Dendritic cell treated with granulocyte-macrophage colony-stimulating factor and Interleukin-4, amounts not matched to agents 40 ng/mL and 50 ng/mL, for 4 days (primary cell): ENCODE data around the gene RHO.

Source experiments
- H3K27ac Mint-ChIP-seq: one replicate; pipeline ENCODE4 v1.8.0; 2022; ENCODE audit warnings: mild to moderate bottlenecking, mixed read lengths
- H3K27me3 Mint-ChIP-seq: one replicate; pipeline ENCODE4 v1.8.0; 2022; ENCODE audit warnings: mild to moderate bottlenecking, mixed read lengths
- H3K36me3 Mint-ChIP-seq: one replicate; pipeline ENCODE4 v1.8.0; 2022; ENCODE audit warnings: low read depth, mixed read lengths
- H3K4me1 Mint-ChIP-seq: one replicate; pipeline ENCODE4 v1.8.0; 2022; ENCODE audit warnings: low read depth, mixed read lengths
- H3K4me3 Mint-ChIP-seq: one replicate; pipeline ENCODE4 v1.8.0; 2022; ENCODE audit warnings: mild to moderate bottlenecking, moderate library complexity, mixed read lengths
- H3K9me3 Mint-ChIP-seq: one replicate; pipeline ENCODE4 v1.8.0; 2022; ENCODE audit warnings: mixed read lengths
- intact Hi-C: fragments of 100-400 bp; cut with micrococcal nuclease; formaldehyde crosslinking; loops from one replicate; pipeline ENCODE4 v1.15.0; 2022

Gene RHO

GRCh38 chr3:129558772-129559564 lies 30.5 kb downstream of the RHO start:
- Mint-ChIP-seq H3K9me3 (no peaks in the 10 kb centered on the region), H3K4me3 (no peak overlapping the region), H3K27me3 (no peaks in the 10 kb centered on the region), H3K36me3 (peaks cover 100% of the 10 kb centered on the region), H3K4me1 (peaks cover 39% of the 10 kb centered on the region), H3K27ac (no peak overlapping the region)
- intact Hi-C loops: no loop called here

DNA sequence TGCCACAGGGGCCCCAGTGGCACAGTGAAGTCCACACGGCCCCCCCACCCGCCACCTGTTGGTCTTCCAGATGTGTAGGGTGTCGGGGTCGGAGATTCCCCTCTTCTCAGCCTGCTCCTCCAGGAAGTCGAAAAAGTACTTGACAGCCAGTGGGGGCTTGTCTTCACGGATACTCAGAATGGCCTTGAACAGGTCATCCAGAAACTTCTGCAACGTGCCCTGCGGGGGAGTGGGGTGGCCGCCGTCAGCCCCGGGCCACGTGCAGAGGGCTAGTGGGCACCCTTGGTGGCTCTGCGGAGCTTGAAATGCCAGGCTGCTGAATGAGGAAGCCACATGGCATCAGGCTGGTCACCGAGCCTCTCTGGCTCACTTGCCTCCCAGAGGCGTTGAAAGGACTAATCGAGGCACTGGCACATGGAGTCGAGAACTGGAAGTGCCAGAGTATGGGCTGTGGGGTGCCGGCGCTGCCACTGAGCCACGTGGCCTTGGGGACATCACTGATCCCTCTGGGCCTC lies 31.2 kb downstream of the RHO start:
- Mint-ChIP-seq H3K4me3 (no peak overlapping the region), H3K27ac (no peak overlapping the region), H3K27me3 (no peaks in the 10 kb centered on the region), H3K36me3 (peaks cover 100% of the 10 kb centered on the region), H3K4me1 (peaks cover 33% of the 10 kb centered on the region), H3K9me3 (no peaks in the 10 kb centered on the region)
- intact Hi-C loops: no loop called here

- H3K9me3 Mint-ChIP-seq: no peaks in the 10 kb centered on the region
- intact Hi-C loops: no loop called here
- H3K4me1 Mint-ChIP-seq: peaks cover 27% of the 10 kb centered on the region
- no peak overlapping the region for H3K4me3 Mint-ChIP-seq
- no peaks in the 10 kb centered on the region for H3K27me3 Mint-ChIP-seq
- H3K36me3 Mint-ChIP-seq: peaks cover 100% of the 10 kb centered on the region
- no peak overlapping the region for H3K27ac Mint-ChIP-seq
These were observed 31.9 kb downstream of the RHO start for GRCh38 chr3:129560269-129560787.

- H3K4me1 Mint-ChIP-seq: peaks cover 22% of the 10 kb centered on the region
- peaks cover 100% of the 10 kb centered on the region for H3K36me3 Mint-ChIP-seq
- H3K27ac Mint-ChIP-seq: no peak overlapping the region
- intact Hi-C loops: no loop called here
- no peaks in the 10 kb centered on the region for H3K9me3 Mint-ChIP-seq
- H3K4me3 Mint-ChIP-seq: no peak overlapping the region
- no peaks in the 10 kb centered on the region for H3K27me3 Mint-ChIP-seq
These were observed 32.6 kb downstream of the RHO start for GRCh38 chr3:129560911-129561594.

DNA sequence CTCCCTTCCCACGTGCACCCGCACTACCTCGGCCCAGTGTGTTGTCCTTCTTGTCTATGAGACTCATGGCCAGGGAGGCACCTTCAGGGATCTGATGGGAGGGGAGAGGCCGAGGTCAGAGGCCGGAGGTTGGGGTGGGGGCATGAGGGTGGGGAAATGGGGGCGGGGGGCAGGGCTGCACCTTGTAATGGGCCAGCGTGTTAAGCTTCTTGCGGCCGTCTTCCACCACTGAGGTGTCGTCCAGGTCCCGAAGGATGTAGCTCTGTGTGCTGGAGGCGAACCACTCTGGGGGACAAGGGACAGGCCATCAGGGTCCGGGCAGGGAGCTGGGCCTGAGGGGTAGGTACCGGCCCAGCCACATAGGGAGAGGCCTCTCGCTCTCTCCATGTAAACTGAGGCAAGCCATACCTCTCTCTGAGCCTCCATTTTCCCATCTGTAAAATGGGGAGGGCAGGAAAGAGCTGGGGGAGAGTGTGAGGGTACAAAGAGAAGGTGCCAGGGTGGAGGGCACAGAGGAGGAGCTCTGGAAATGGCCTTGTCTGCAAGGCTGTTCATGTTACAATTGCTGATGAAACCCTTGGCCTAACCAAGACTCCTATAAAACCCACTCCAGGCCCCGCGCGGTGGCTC lies 33.3 kb downstream of the RHO start:
- Mint-ChIP-seq H3K27ac (no peak overlapping the region), H3K9me3 (no peaks in the 10 kb centered on the region), H3K4me3 (no peak overlapping the region), H3K4me1 (peaks cover 15% of the 10 kb centered on the region), H3K27me3 (no peaks in the 10 kb centered on the region), H3K36me3 (peaks cover 100% of the 10 kb centered on the region)
- intact Hi-C loops: no loop called here

DNA sequence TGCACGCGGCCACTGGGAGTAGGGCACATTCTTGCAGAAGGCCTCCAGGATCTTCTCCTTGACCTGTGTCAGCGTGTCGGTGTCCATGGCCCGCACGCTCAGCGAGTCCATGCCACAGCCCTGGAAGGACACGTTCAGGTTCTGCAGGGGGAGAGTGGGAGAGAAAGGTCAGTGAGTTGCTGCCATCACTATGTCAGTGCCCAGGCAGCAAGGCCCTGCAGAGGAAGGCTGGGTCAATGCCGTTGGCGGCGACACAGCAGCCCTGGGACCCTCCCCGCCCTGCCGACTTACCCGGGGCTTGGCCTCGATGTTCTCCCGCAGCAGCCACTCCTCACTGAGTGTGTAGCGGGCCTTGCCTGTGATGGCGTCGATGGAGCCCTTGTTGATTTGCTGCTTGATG lies 34.4 kb downstream of the RHO start:
- Mint-ChIP-seq H3K4me1 (peaks cover 10% of the 10 kb centered on the region), H3K9me3 (no peaks in the 10 kb centered on the region), H3K27ac (no peak overlapping the region), H3K36me3 (peaks cover 100% of the 10 kb centered on the region), H3K4me3 (no peak overlapping the region), H3K27me3 (no peaks in the 10 kb centered on the region)
- intact Hi-C loops: no loop called here

DNA sequence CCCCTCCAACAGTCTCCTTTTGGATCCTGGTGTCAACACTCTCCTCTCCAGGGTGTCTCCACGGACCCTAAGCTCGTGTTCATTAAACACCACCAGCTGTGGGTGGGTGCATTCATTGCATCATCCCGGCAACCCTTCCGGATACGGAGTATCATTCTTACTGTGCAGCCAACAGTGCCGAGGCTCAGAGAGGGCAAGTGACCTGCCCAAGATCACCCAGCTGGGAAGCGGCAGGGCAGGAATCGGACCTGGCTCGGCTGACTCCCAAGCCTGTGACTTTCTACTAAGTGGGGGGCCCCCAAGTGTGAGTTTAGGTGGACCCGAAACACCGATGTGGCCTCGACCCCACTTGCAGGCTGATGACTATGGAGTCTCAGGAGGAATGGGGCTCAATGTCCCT lies 34.9 kb downstream of the RHO start:
- Mint-ChIP-seq H3K4me1 (peaks cover 7% of the 10 kb centered on the region), H3K27ac (no peak overlapping the region), H3K36me3 (peaks cover 100% of the 10 kb centered on the region), H3K9me3 (no peaks in the 10 kb centered on the region), H3K4me3 (no peak overlapping the region), H3K27me3 (no peaks in the 10 kb centered on the region)
- intact Hi-C loops: no loop called here

GRCh38 chr3:129563850-129564535 lies 35.6 kb downstream of the RHO start:
- H3K4me1 Mint-ChIP-seq: peaks cover 5% of the 10 kb centered on the region
- no peaks in the 10 kb centered on the region for H3K9me3 Mint-ChIP-seq
- H3K4me3 Mint-ChIP-seq: no peak overlapping the region
- H3K36me3 Mint-ChIP-seq: peaks cover 100% of the 10 kb centered on the region
- no peak overlapping the region for H3K27ac Mint-ChIP-seq
- intact Hi-C loops: no loop called here
- H3K27me3 Mint-ChIP-seq: no peaks in the 10 kb centered on the region

GRCh38 chr3:129564981-129565644 lies 36.7 kb downstream of the RHO start:
- no peak overlapping the region for H3K4me3 Mint-ChIP-seq
- H3K27ac Mint-ChIP-seq: no peak overlapping the region
- peaks cover 13% of the 10 kb centered on the region for H3K4me1 Mint-ChIP-seq
- H3K27me3 Mint-ChIP-seq: no peaks in the 10 kb centered on the region
- no peaks in the 10 kb centered on the region for H3K9me3 Mint-ChIP-seq
- intact Hi-C loops: no loop called here
- peaks cover 100% of the 10 kb centered on the region for H3K36me3 Mint-ChIP-seq

DNA sequence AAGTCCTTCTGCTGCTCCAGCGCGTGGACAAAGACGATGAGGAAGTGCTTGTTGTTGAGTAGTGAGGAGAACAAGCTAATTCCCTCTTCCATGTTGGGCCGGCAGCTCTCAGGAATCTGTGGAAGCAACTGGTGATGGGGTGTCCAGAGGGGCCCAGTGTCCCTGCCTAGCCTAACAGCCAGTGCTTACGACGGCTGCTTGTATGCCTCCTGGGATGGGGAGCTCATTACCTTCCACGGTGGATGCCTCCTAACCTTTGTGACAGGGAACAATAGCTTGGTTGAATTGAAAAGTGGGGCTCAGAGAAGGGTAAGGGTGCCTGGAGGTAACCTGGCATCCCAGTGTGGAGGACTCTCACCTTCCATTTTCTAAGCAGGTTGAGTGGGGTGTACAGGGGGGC lies 37.5 kb downstream of the RHO start:
- Mint-ChIP-seq H3K9me3 (no peaks in the 10 kb centered on the region), H3K4me3 (no peak overlapping the region), H3K27me3 (no peaks in the 10 kb centered on the region), H3K36me3 (peaks cover 100% of the 10 kb centered on the region), H3K4me1 (peaks cover 10% of the 10 kb centered on the region), H3K27ac (no peak overlapping the region)
- intact Hi-C loops: no loop called here

DNA sequence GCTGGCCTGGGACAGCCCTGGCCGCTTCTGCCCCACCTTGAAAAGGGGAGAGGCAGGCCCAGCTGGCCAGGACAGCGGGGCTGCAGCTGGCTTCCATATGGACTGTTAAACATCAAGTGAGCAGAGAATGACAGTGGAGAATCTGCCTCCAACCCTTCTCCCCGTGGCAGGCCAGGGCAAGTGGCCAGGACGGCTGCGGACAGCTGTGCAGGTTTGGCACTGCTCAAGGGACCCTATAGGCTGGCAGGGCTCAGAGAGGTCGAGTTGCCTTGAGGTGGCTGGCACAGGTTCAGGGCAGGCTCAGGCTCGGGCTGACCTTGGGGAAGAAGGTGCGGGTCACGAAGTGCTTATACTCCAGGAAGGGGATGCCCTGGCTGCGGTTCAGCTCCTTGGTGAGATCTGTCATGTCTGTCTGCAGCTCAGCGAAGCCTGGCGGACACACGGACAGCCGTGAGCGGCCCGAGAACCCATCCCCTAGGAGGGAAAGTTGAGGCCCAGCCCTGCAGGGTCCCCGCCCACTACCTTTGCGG lies 38.8 kb downstream of the RHO start:
- intact Hi-C loops: no loop called here
- H3K4me3 Mint-ChIP-seq: no peak overlapping the region
- peaks cover 9% of the 10 kb centered on the region for H3K4me1 Mint-ChIP-seq
- no peaks in the 10 kb centered on the region for H3K9me3 Mint-ChIP-seq
- peaks cover 100% of the 10 kb centered on the region for H3K36me3 Mint-ChIP-seq
- H3K27me3 Mint-ChIP-seq: no peaks in the 10 kb centered on the region
- no peak overlapping the region for H3K27ac Mint-ChIP-seq

GRCh38 chr3:129567939-129568338 lies 39.5 kb downstream of the RHO start:
- Mint-ChIP-seq H3K27me3 (no peaks in the 10 kb centered on the region), H3K27ac (no peak overlapping the region), H3K9me3 (no peaks in the 10 kb centered on the region), H3K36me3 (peaks cover 100% of the 10 kb centered on the region), H3K4me1 (peaks cover 9% of the 10 kb centered on the region), H3K4me3 (no peak overlapping the region)
- intact Hi-C loops: no loop called here

GRCh38 chr3:129569856-129570255 lies 41.4 kb downstream of the RHO start:
- peak overlapping the region; percentile 34 for H3K27ac Mint-ChIP-seq

More at GRCh38 chr3:129569856-129570255, 41.4 kb downstream of the RHO start:
- Mint-ChIP-seq H3K9me3 (no peaks in the 10 kb centered on the region), H3K4me1 (peaks cover 9% of the 10 kb centered on the region), H3K27me3 (no peaks in the 10 kb centered on the region), H3K36me3 (peaks cover 100% of the 10 kb centered on the region), H3K4me3 (no peak overlapping the region)
- intact Hi-C loops: no loop called here
